ENCODE measurements around the gene KCNF1.
"Not testable (repeated sequence)": the region's sequence is repeated elsewhere in the genome, so short reads cannot be mapped to it uniquely, and the experiment has no call there.

Gene KCNF1

DNA sequence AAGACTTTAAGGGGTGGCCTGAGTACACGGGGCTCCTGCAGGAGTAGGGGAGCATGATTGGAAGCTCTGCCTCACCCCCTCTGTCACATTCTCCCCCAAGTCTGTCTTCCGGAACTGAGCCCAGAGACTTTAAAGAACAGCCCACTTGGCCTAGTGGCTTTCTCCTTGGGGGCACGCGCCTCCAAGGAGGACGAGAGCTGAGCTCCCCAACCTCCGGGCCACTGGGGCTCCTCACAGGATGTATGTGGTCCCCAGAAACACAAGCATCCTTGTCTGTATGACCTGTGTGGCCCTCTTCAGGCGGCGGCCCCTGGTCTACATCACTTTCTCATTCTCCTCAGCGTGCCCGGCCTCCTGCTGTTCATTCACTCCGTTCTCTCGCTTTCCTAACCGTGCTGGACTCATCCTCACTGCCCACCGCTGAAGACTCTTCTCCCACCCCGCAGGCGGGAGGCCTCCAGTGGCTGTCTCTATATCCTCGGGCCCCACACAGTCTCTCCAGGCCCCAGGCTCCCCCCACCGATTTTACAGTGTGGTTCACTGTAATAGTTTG lies 23.7 kb downstream of the KCNF1 start:
- H3K27ac ChIP-seq, result peak overlapping the region; percentile 29
- no peak for DNase-seq (ENCODE audit: low read depth, low spot score)

DNA sequence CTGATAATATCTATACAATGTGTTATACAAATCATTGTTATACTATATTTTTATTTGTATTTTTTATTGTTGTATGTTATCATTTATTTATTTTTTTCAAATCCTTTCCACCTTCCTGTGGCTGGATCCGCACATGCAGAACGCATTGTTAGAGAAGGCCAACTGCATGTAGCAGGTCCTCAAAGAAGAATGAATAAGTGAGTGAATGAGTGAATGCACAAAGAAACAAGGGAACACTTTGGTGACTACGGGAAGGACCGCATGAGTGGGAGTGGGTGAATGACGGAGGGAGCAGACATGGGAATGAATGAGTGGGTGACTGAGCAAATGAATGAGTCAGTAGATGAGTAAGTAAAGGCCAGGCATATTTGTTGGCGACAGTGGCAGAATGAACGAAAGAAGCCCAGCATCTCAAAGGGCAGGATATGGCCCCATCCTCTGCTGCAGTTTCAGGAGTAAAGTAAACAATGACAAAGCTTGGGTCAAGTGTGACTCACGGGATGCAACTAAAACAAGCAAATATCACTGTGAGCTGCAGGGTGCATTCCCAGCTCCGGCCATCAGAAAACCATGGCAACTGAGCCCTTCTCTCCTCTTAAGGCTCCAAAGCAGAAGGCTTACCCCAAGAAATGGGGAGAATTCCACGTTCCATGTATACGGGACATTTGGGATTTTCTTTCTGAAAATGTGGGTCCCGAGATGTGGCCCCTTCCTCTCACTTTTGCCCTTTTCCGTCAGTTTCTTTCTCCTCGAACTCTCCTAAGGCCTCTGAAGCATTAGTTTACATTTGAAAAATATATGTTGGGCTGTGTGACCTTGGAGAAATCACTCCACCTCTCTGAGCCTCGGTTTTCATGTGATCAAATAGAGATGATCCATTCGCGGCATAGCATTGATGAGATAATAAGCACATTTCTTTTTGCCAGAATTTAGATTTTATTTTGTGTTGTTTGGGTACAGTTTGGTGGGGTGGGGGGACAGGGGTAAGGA lies 24.5 kb downstream of the KCNF1 start:
- H3K27ac ChIP-seq, result peak overlapping the region; percentile 29
- peak; percentile 92 for DNase-seq (ENCODE audit: low read depth, low spot score)

DNA sequence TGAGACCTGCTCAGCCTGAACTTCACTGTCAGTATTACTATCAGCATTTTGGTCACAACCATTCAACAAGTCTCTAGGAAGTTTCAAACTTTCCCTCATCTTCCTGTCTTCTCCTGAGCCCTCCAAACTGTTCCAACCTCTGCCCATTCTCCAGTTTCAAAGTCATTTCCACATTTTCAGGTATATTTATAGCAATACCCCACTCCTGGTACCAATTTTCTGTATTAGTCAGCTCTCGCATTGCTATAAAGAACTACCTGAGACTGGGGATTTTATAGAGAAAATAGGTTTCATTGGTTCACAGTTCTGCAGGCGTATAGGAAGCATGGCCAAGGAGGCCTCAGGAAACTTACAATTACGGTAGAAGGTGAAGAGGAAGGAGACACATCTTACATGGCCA lies 27.3 kb downstream of the KCNF1 start:
- no peak for DNase-seq (ENCODE audit: low read depth, low spot score)
- H3K27ac ChIP-seq, result no peak overlapping the region

DNA sequence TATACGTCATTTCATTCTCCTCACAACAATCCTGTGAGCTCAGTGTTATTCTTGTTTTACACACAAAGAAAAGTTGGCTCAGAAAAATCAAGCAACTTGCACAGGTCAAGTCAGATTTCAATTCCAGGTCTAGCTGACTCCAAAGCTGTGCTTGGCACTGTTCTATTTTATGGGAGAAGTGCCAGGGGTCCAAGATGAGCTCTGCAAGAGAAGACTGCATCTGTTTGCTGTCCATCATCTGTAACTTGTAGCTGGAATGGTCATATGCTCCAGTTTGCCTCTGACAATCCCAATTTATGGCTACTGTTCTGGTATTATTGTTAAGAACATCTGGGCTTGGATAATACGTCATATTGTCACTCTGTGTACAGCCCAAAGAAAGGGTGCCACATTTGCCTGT lies 28.9 kb downstream of the KCNF1 start:
- no peak overlapping the region for H3K27ac ChIP-seq
- DNase-seq (ENCODE audit: low read depth, low spot score), result no peak

DNA sequence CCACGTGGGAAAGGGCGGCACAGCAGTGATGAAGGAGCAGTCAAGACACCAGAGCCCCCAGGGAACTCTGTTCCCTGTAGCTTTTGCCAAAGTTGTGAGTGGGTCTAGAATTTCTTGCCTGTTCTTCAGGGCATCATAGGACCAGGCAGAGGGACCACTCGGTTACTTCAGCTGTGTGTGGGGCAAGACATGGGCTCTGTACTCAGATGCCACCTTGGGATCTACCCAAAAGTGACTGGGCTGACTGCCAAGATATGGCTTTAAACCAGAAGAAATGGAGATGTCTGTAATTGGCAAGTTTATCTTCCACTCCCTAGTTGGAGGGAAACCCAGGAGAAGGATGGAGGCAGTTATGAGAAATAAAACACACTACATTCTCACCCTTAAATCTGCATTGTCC lies 29.6 kb downstream of the KCNF1 start:
- H3K27ac ChIP-seq, result no peak overlapping the region
- no peak for DNase-seq (ENCODE audit: low read depth, low spot score)

DNA sequence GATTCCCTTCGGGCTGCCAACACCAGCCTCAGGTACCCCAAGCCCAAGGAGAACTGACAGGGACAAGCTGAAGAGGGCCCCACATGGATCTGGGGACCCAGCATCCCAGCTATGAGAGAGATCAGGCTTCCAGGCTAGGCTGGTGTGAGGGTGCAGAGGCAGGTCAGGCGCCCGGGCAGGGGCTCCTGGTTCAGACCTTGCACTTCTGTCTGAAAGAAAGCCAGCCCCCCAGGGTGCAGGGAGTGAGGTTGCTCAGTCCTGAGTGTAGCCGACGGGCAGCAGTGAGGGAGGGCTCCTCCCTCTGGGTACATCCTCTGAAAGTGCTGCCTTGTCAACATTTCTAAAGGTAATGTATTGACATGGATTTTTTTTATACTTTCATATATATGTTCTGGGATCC lies 33.1 kb downstream of the KCNF1 start:
- DNase-seq (ENCODE audit: low read depth, low spot score), result no peak
- H3K27ac ChIP-seq, result no peak overlapping the region

DNA sequence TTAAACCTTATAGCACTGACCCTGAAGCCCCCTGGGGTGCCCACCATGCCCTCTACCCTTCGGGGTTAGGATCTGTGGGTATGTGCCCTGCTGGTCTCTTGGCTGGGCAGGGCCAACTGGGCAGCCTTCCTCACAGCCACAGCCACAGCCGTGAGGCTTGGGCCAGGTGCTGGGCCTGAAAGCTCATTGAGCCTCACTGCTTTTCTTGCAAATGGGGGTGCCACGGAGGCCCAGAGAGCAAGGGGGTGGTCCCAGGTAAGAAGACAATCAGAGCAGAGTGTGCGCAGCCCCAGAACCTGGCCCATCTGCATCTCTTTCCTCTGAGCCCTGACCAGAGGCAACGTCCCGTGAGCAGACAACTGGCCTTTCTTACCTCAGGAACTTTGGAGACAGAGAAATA lies 34.7 kb downstream of the KCNF1 start:
- H3K27ac ChIP-seq, result peak overlapping the region; percentile 34
- DNase-seq (ENCODE audit: low read depth, low spot score), result no peak

DNA sequence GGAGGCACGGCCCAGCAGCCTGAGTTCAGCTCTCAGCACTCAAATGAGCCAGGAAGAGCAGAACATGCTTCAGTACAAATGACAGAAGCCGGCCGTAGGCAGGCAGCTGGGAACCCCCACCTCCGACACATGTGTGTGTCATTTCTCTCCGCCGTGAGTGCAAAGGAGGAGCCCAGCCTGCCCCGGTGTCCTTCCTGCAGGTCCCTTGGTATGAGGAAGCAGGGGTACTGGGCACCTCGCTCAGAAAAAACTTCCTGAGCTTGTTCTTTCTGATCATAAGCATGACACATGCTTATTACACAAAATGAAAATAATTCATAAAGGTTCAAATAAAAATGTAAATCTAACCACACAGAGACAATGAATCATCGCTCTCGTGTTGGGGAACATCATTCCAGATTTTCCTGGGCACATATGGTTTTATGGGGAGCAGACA lies 35.3 kb downstream of the KCNF1 start:
- peak overlapping the region; percentile 34 for H3K27ac ChIP-seq
- peak; percentile 85 for DNase-seq (ENCODE audit: low read depth, low spot score)

DNA sequence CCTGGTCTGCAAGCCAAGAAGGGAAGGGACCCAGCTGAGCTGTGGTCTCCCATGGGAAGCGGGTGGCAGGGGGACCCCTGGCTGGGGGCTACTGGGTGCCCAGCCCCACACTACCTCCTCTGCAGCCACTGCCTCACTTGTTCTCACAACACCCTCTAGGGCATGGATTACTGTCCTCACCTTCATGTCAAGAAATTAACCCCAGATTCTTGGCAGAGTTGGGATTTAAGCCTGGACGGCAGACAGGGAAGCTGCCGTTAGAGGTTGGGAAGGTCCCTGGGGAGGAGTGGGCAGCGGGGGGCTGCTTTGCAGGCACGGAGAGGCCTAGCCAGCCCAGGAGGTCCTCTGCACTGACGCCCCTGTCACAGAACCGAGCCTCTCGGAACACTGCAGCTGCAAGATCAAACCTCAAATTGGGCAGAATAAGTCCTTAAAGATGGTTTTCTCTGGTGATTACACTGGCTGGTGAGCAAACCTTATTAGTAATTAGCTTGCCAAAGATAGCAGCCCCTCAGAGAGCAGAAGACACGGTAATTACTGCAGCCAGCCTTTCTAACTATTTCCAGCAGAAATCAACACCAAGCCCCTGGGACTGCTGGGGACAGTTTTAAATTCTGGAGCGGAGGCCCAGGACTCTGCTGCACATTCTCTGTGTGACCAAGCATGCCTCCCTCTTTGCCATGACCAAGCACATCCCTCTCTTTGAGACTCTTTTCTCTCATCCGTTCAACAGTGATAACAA lies 35.9 kb downstream of the KCNF1 start:
- DNase-seq (ENCODE audit: low read depth, low spot score), result no peak
- peak overlapping the region; percentile 34 for H3K27ac ChIP-seq

DNA sequence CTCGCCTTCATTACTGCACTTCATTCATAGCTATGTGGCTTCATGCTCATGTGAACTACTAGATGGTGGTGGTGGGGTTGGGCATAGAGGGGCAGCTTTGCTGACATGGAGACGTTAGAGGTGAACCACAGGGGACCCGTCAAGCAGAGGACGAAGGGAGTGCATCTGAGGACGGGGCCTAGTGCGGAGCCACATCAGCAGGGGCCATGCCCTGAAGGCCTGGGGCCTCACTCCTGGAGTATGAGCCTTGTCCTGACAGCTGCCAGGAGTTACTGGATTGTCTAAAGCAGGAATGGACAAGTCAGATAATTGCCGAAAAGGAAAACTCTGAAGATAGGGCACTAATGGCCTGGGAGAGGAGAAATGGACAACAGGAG lies 36.4 kb downstream of the KCNF1 start:
- no peak for DNase-seq (ENCODE audit: low read depth, low spot score)
- H3K27ac ChIP-seq, result no peak overlapping the region

DNA sequence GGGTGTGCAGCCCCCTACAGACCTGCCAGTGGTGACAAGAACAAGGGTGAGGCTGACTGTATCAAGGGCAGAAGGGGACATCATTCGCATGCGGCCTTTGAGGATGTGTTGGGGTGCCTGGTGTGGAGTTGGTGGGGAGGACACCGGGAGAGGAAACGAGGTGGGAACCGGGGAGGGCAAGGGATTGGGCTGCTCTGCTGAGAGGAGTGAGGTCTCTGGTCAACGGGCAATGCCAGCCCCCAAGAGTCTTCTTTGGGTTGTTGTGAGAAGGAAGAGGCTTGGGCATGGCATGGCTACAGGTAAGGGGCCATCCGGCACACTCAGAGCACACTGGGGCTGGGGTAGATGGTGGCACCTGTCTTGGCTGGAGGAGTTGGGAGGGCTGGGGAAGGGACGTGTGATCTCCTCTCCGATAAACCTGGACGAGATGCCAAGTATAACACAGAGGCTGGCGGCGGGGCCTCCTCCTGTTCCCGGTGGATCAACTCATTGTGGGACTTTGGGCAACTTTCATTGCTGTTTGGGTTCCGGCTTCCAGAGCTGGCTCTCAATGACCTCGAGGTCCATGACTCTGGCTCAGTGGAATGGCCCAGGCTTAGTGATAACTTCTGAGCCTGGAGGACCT lies 37.0 kb downstream of the KCNF1 start:
- DNase-seq (ENCODE audit: low read depth, low spot score), result no peak
- no peak overlapping the region for H3K27ac ChIP-seq

DNA sequence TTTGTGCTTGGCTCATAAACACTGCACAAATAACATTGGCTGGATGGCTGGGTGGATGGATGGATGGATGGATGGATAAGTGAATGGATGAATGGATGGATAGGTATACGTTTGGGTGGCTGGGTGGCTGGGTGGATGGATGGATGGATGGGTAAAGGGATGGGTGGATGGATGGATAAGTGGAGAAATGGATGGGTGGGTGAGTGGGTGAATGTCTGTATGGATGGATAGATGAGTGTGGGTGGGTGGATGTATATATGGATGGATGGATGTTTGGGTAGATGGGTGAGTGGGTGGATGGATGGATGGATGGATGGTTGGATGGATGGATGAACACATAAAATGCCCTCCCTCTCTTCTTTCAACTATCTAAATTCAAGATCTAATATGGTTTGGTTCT lies 38.1 kb downstream of the KCNF1 start:
- H3K27ac ChIP-seq, result no peak overlapping the region
- no peak for DNase-seq (ENCODE audit: low read depth, low spot score)

DNA sequence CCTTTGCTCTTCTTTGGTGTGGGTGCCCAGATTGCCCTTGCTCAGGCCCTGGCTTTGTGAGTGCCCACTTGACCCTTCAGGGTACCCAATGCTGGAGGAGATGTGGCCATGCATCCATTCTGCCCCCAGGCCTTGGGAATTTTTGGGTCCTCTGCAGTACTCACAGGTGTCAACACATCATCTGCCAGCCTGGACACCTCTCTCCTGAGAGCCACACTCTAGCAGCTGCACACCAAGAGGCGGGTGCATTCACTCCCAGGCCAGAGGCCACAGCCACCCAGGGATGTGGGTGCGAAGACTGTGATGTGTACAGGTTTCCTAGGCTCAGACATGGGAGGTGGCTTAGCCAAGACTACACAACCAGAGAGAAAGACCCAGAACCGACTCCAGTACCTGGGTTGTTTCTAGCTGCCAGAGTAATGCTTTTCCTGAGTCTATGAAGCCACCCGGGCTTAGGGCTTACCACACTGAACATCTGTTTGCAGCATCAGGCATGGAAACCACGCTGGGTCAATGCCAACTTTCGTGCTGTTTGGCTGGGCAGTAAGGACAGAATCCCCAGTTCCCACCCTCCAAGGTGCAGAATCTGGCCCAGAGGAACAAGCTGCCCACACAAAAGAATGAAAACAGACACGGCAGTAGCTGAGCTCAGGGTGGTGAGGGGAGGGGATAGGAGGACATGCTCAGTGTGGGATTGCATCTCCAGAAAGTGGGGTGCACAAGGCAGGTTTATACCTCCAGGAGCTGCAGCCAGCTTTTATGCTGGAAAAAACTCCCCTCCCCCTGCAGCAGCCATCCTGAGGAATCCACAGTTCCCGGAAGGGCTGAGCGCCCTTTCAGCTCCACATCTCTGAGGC lies 40.1 kb downstream of the KCNF1 start:
- H3K27ac ChIP-seq, result no peak overlapping the region

DNA sequence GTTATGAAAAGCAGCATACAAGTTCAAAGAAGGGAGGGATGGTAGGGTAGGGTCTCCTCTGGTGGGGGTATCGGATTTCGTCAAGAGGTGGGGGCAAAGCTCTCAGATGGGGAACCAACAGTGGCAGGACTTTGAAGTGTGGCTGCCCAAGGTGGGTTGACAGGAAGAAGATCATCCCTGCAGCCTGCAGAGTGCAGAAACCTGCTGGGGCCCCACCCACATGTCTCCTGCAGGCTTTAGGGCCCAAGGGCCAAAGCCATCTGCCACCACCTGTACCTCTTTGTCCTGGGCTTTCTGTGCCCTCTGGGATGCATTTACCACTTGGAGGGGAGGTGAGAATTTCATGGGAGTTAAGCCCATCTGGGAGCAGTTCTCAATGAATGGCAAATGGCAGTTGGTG lies 42.7 kb downstream of the KCNF1 start:
- H3K27ac ChIP-seq, result no peak overlapping the region
- no peak for DNase-seq (ENCODE audit: low read depth, low spot score)

More for the DNA sequence above, 40.1 kb downstream of the KCNF1 start:
- no peak for DNase-seq (ENCODE audit: low read depth, low spot score)

DNA sequence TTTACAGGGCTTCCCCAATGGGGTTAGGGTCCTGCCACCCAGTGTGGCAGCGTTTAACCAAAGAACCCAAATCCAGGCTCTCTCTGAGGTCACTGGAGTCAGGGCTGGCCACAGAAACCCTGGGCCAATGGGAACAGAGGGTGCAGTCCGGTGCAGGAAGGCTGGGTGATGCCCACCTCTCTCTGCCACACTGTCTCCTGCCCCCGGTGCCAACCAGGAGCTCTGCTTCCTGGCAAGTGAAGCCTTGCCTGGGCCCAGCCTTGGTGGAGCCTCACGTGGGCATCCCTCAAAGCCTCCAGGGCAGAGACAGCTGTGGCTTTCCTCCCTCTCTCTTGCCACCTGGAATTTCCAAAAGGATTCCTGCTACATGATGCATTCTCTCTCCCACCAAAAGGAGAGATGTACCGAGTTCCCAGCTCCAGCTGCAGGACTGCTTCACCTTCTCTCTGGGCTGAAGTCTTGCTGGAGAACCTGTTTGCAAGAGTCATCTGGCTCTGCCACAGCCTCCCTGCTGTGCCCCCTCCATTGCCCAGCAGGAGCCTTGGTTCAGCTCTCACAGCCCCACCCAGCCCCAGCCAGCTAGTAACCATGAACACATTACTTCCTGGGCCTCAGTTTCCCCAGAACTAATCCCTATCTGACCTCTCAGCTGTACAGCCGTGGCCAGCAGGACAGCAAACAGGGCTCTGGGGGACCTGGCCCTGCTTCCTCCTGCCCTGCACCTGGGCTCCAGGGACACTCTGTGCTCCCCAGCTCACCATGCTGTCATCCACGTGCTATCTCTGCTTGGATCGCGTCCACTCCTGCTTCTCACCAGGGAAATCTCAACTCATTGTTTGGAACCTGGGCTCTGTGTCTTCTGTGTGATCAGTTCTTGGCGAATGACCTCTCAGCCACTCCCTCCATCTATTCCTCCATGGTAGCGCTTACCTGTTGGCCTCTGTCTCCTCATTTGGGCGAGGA lies 43.4 kb downstream of the KCNF1 start:
- H3K27ac ChIP-seq, result no peak overlapping the region
- no peak for DNase-seq (ENCODE audit: low read depth, low spot score)

DNA sequence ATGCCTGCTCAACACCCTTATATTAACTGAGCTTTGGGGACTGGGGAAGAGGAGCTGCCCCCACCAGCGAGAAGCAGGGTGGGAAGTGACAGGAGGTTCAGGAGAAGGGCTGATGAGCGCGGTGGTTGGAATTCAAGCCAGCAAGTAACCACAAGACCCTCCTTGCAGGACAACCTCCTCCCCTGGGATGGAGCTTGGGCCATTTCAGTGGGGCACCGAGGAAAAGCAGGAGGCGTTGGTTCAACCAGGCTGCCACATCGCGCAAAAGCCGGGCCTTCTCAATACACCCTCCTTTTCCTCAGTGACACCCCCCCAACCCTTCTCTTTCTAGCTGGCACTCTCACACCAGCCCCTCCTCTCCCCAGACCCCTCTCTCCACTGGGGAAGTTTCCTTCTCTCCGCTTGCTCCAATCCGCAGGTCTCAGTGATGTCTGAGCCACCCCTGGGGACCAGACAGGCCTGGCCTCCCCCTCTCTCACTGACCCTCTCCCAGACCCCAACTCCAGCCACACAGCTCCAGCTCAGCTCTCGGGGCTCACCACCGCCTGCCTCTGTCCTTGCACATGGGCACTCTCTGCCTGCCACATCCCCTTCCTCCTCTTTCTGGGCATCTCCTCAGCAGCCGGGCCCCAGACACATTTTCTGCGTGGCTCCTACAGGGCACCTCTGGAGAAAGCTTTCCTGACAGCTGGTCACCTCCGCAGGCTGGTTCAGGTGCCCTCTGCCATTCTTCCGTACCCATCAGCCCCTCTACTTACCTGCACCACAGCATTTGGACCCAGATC lies 44.5 kb downstream of the KCNF1 start:
- no peak for DNase-seq (ENCODE audit: low read depth, low spot score)
- H3K27ac ChIP-seq, result no peak overlapping the region

DNA sequence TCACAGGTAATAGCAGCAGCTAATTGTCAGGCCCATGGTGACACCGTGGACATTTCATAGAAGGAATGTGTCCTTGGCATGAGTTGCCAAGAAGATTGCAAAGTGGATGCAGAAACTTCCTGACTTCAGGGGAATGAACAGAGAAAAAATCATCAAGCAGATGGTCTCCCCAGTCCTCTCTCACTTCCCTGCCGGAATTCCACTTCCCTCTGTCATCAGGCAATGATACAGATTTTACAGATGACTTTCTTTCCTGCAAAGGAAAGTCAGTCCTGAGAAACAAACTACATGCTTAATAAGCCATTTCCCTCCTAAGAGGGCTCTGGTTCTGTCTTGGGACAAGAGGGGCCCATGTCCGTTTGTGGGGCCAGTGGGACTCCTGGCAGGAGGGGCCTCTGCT lies 45.7 kb downstream of the KCNF1 start:
- no peak for DNase-seq (ENCODE audit: low read depth, low spot score)
- no peak overlapping the region for H3K27ac ChIP-seq

DNA sequence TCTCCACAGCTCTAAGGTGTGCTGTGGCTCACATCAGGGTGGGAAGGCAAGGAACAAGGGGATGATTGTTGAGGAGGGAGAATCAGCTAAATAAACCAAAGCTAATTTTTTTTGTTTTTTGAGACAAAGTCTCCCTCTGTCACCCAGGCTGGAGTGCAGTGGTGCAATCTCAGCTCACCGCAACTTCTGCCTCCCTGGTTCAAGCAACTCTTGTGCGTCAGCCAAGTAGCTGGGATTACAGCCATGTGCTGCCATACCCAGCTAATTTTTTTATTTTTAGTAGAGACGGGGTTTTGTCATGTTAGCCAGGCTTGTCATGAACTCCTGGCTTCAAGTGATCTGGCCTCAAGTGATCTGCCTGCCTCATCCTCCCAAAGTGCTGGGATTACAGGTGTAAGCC lies 46.7 kb downstream of the KCNF1 start:
- not testable (repeated sequence) for H3K27ac ChIP-seq; DNase-seq (ENCODE audit: low read depth, low spot score)
